Measurements from ENCODE around the gene CERS6.

- no peak for TF ChIP-seq CTCF (IDR thresholded peaks at IDR 0.05)
- no peak for TF ChIP-seq POLR2A (IDR thresholded peaks at IDR 0.05)
Observed at GRCh38 chr2:168436840-168437239, 19.2 kb upstream of the CERS6 start.
